HG02970 (cell line): ENCODE measurements around the gene SNX21.

ENCODE experiments used
- ATAC-seq: cut with Tn5 transposase; IDR thresholded peaks from one replicate; pipeline ENCODE4 v1.9.1; 2021; ENCODE audit warnings: mild to moderate bottlenecking, moderate library complexity, moderate number of reproducible peaks; ENCODE audit not compliant: unreplicated experiment, low FRiP score

The SNX21 gene

DNA sequence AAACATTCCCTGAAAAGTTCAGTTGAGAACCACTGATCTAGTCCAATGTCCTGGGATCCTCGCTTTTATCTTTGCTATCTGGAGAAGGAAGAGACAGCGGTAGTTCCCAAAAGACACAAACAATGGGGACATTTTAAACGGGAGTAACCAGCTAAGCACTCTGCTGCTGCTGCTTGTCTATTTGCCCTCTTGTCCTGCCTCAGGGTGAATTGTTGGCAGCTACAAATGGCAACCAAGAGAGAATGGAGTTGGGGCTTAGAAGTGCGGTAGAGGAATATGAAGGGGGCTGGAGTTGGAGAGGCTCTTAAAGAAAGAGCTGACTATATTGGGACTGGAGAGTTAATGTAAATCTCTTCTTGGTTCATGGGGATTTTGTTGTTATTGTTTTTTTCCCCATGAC lies 41.0 kb downstream of the SNX21 start:
- no peak for ATAC-seq

DNA sequence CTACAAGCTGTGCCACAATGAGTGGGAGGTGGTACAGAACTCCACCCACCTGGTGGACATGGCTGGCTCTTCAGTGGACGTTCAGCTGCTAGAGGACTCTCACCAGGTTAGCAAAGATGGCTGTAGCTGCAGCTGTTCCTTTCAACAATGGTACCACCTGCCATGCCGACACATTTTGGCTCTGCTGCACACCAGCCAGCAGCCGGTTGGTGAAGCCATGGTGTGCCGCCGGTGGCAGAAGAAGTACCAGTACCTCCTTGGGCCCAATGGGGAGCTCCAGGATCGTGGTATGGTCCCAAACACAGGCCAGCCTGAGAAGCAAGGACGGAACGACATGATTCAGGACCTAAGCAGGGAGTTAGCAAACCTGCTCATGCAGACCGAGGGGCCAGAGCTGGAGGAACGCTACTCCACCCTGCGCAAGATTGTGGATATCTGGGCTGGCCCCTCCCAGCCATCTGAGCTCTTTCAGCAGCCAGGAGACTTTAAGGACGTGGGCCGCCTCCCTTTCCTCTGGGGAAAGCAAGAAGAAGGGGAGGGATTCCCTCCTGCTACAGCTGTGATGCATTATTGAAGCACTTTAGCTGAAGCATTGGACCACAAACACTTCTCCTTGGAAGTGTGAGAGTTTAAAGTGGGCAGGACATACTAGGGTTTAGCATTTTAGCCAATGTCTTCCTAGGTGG lies 44.6 kb downstream of the SNX21 start:
- no peak for ATAC-seq

DNA sequence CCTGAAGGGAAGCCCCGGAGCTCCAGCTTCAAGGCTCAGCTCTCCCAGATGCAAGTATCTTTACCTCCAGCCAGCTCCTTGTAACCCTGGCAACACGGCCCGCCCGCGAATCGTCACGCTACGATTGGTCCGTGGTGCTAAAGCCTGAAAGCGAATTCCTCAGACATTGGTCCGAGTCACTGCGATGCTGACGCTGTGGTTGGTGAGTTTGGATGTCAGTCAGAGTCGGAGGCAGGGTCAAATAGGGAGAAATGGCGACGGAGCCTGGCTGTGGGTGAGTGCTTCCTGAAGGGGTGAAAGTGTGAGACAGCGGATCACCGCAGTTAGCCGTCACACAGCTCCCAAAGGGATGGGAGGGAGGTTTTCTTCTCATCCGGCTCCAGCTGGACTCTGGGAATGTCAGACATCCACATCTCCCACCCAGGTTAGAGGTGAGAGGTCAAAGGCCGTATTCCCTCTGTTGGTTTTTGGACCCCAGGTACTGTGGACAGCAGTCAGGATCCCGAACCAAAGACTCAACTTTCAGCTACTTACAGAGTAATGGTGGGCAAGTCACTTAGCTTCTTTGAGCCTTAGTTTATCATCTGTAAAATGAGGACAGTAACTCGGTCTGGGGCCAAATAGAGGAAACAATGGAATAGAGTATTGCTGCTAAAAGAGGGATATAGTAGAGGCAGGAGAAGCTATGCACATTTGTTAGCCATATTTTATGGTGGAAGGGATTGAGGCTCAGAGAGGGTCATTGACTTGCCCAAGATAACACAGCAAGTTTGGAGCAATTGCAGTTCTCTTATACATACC lies 47.6 kb downstream of the SNX21 start, which contains the start of gene ZSWIM1:
ZSWIM1 (plus strand) TSS at position 240 of the 801 bp plus-strand sequence. CDS start 1,366 bp downstream, outside the sequence.
- peak; percentile 92 for ATAC-seq

DNA sequence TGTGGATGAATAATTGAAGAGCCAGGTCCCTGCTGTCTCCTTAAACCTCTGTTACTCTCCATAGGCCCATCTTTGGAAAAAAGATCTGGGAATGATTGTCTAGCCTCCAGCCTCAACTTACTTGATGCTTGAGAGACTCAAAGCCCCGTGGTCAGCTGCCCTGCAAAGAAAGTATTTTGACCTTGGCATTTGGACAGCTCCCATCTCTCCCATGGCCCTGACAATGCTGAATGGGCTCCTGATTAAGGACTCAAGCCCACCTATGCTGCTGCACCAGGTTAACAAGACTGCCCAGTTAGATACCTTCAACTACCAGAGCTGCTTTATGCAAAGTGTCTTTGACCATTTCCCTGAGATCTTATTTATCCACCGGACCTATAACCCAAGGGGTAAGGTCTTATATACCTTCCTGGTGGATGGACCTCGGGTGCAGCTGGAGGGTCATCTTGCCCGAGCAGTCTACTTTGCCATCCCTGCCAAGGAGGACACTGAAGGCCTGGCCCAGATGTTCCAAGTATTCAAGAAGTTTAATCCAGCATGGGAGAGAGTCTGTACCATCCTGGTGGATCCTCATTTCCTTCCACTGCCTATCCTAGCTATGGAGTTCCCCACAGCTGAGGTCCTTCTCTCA lies 49.0 kb downstream of the SNX21 start:
- no peak for ATAC-seq

DNA sequence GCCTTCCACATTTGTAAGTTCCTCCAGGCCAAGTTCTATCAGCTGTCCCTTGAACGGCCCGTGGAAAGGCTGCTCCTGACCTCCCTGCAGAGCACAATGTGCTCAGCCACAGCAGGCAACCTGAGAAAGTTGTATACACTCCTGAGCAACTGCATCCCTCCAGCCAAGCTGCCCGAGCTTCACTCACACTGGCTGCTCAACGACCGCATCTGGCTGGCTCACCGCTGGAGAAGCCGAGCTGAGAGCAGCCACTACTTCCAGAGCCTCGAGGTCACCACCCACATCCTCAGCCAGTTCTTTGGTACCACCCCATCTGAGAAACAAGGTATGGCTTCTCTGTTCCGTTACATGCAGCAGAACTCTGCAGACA lies 49.5 kb downstream of the SNX21 start:
- ATAC-seq = no peak

DNA sequence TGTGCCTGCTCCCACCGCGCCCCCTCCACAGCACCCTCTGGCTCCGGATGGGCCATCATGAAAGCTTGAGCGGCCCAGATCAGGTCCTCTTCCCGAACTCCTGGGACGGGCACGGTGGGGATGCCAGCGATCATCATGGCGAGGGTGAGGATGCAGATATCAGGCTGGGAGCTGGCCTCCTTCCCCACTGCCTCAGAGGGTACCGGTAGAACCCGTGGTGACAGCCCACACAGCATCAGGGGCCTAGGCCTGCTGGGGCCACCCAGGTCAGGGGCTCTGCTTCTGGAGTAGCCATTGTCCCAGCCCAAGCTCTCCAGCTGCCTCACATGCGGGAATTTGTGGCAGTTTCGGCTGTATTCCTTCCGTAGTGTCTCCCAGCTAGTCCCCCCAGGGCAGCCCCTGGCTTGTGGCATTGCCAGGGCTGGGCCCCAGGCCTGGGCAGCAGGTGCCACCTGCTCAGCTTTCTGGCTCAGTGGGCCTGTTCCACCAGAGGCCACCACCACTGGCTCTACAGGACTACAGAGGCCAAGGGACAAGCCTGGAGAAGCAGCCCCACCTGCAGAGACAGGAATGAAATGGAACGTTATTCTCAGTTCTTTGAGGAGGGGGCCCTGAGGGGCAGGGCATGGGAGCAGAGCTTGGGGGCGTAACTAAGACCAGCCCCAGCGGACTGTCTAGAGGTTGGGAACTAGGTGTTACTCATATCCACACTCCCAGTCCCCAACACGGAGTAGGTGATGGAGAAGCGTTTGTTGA lies 53.2 kb downstream of the SNX21 start:
- no peak for ATAC-seq

DNA sequence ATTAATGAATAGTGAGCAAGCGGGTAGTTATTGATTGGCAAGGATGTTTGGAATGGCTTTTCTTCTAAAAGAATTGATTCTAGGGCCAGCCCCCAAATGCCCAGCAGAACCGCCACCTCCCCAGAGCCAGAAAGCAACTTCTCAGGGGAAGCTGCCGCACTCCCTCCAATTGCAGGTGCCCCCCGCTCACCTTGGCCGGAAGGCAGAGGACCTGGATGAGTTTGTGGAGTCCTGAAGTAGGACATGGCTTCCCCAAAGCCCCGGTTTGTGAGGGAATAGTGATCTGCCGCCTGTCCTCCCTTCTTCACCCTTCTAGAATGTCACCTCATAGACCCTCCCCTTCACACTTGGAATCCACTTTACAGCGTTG lies 53.7 kb downstream of the SNX21 start, which contains the start of gene SPATA25:
SPATA25 (minus strand) TSS at position 277 of the 370 bp plus-strand sequence; CDS start at position 245, 32 bp downstream.
- ATAC-seq = no peak

DNA sequence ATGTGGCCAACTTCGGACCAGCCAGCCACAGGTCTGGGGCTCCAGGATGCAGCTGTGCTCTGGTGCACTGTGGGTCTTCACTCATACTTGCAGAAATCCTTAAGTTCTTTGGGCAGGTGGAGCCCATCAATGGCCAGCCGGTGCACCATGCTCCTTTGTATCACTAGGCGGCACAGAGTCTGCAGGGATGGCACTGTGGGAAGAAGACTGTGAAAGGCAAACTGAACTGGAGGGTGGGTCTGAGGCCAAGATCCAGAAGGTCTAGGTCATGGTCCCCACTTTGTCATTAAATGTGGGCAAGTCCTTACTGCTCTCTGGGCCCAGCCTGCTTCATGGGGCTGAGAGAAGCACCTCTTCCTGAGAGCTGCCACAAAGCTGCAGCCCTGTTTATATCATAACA lies 55.1 kb downstream of the SNX21 start:
- no peak for ATAC-seq

DNA sequence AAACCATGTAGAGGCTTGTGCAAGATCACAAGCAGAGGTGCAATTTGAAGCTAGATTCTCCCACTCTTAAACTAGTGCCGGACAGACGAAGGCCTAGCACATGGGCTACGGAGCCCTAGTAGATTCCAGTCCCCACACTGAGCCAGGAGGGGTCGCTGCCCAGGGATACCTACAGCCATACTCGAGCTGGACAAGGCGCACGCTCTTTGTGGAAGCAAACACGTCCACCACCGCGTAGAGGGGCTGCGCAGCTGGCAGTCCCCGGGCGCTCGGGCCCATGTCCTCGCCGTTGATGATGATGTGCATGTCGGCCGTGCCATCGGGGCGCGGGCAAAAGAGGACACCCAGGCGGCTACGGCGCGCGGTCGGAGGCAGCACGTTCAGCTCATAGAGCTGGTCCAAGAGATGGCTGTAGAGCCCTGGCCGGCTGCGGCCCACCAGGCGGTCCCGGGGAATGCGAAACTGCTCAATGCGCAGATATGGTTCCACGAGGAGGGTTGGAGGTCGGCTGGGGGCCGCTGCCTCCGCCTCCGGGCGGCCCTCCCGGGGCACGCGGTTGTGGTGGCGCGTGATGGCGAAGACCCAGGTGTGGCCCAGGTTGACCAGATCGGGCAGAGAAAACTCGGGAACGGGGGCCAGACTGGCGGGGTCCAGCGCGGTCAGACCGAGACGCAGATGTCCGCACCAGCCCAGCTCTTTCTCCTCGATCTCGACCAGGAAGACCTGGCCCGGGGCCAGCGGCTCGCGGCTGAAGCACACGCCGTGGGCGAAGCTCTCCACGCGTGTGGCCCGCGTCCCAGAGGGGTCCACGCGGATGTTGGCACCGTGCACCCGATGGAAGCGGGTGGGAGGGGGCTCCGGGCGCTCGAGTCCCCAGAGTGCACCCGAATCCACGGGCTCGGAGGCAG lies 56.7 kb downstream of the SNX21 start:
- ATAC-seq = peak; percentile 24

DNA sequence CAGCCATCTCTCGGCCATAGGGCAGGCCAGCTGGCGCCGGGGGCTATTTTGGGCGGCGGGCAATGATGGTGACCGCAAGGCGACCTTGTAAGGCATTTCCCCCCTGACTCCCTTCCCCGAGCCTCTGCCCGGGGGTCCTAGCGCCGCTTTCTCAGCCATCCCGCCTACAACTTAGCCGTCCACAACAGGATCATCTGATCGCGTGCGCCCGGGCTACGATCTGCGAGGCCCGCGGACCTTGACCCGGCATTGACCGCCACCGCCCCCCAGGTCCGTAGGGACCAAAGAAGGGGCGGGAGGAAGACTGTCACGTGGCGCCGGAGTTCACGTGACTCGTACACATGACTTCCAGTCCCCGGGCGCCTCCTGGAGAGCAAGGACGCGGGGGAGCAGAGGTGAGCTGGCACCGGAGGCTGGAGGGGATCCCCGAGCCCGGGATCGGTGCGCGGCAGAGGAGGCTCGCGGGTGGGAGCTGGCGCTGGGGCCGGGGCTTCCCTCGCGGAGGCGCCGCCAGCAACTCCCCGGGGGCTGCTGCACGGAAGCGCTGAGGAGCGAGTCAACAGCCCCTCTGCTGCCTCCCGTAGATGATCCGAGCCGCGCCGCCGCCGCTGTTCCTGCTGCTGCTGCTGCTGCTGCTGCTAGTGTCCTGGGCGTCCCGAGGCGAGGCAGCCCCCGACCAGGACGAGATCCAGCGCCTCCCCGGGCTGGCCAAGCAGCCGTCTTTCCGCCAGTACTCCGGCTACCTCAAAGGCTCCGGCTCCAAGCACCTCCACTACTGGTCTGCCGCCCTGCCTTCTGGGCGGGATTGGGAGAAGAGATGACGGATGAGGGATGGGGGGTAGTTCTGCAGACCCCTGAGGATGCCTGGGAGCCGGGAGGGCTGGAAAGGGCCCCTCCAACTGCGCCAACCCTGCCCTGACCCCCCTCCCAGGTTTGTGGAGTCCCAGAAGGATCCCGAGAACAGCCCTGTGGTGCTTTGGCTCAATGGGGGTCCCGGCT lies 57.7 kb downstream of the SNX21 start, which contains the start of the genes CTSA and NEURL2:
CTSA (plus strand) TSS at position 351 of the 999 bp plus-strand sequence; CDS start at position 585, 234 bp downstream.
NEURL2 (minus strand) TSS at position 224 of the 999 bp plus-strand sequence; CDS start at position 7, 217 bp downstream.
- ATAC-seq = peak; percentile 64

DNA sequence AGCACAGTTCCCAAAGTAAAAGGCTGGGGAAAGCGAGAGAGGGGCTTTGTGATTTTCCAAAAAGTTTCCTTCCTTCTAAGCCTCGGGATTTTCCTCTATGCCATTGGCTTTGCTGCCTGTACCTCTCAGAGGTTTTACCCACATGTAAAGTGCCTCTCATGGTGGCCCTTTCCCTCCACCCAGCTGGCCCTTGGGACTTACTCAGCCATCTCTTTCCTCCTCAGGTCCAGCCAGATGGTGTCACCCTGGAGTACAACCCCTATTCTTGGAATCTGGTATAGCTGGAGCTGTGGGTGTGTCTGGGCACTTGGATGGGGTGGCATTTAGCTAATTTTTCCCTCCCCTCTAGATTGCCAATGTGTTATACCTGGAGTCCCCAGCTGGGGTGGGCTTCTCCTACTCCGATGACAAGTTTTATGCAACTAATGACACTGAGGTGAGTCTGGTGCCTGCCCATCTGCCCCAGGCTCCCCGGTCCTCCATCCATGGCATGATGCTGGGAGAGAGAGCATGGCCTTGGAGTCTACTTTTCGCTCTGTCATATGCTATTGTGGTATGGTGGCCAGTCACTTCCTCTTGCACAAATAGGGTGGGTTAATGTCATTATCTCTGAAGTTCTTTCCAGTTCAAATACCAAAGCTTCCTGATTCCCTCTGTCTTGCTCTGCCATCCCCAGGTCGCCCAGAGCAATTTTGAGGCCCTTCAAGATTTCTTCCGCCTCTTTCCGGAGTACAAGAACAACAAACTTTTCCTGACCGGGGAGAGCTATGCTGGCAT lies 58.6 kb downstream of the SNX21 start:
- ATAC-seq = no peak
